T-cell (primary cell): ENCODE data around the gene BRAT1. TPM values are rescaled to one million over a fixed set of nuclear protein-coding genes. Genes with fewer than 3 reads are reported as not detected.
A peak's percentile ranks its signal among the peaks of the same experiment; 100 is the strongest.

Source experiments
- ATAC-seq, 4 experiments: fragments of 200-7000 bp in 3 of 4; fragments of 150-1000 bp in 1 of 4; cut with Tn5 transposase; replicated peaks in 1 of 4; 1 replicate in 3 of 4; 2 replicates in 1 of 4; pipeline ENCODE4 v1.10.0; 2021; ENCODE audit warnings: moderate library complexity in 3 of 4, mild to moderate bottlenecking in 2 of 4, moderate number of reproducible peaks in 1 of 4
- CTCF ChIA-PET, 2 donors: fragments of 300-600 bp; sonication (Branson Sonifier 250); formaldehyde crosslinking; loops; one replicate each; lab custom pipeline; 2022; ENCODE audit warnings: antibody characterized with exemption in 2 of 2; lab: Charles Lee
- POLR2A ChIA-PET, 2 donors: fragments of 300-600 bp; sonication (Branson Sonifier 250); formaldehyde crosslinking; loops; one replicate each; lab custom pipeline; 2022; ENCODE audit warnings: antibody characterized with exemption in 2 of 2; lab: Charles Lee
- DNase-seq, 35 experiments: peaks; one replicate each; pipeline versions ENCODE4 v3.0.0 to v3.0.0-alpha.2; 2013 to 2023
- H3K27ac ChIP-seq: one replicate; pipeline ENCODE4 v1.5.1; 2013; ENCODE audit warnings: low read length
- H3K27me3 ChIP-seq, 2 experiments: replicated peaks in 1 of 2; 1 replicate in 1 of 2; 2 replicates in 1 of 2; pipeline versions ENCODE4 v1.6.1 to v1.7.0; 2013; ENCODE audit warnings: low read length in 1 of 2, mixed read lengths in 1 of 2; ENCODE audit not compliant: control insufficient read depth in 2 of 2, insufficient read depth in 2 of 2; ENCODE audit errors: extremely low read depth in 1 of 2
- H3K36me3 ChIP-seq, 2 donors: 1 replicate in 1 of 2; 2 replicates in 1 of 2; pipeline versions ENCODE4 v1.6.1 to v1.7.0; 2013; ENCODE audit warnings: low read length in 1 of 2; ENCODE audit not compliant: control insufficient read depth in 2 of 2, insufficient read depth in 1 of 2; ENCODE audit errors: extremely low read depth in 1 of 2
- H3K4me1 ChIP-seq, 2 experiments: 1 replicate in 1 of 2; 2 replicates in 1 of 2; pipeline versions ENCODE4 v1.6.1 to v1.7.0; 2013; ENCODE audit warnings: low read length in 2 of 2, mixed read lengths in 1 of 2; ENCODE audit not compliant: insufficient read depth in 2 of 2, control insufficient read depth in 1 of 2; ENCODE audit errors: extremely low read depth in 1 of 2
- H3K4me3 ChIP-seq, 2 donors: 1 replicate in 1 of 2; 2 replicates in 1 of 2; pipeline versions ENCODE4 v1.5.1 to v1.7.0; 2013; ENCODE audit warnings: mild to moderate bottlenecking in 2 of 2, low read length in 1 of 2, moderate library complexity in 1 of 2; ENCODE audit not compliant: control insufficient read depth in 1 of 2; ENCODE audit errors: extremely low read depth in 1 of 2
- H3K9me3 ChIP-seq: 2 replicates; pipeline ENCODE4 v1.7.0; 2013
- H3K27ac Mint-ChIP-seq, 2 donors: one replicate each; pipeline ENCODE4 v1.8.0; 2020 to 2021; ENCODE audit warnings: mild to moderate bottlenecking in 2 of 2, mixed read lengths in 2 of 2
- H3K27me3 Mint-ChIP-seq, 2 donors: one replicate each; pipeline ENCODE4 v1.8.0; 2021 to 2022; ENCODE audit warnings: mixed read lengths in 2 of 2
- H3K36me3 Mint-ChIP-seq: one replicate; pipeline ENCODE4 v1.8.0; 2021; ENCODE audit warnings: mixed read lengths
- H3K4me1 Mint-ChIP-seq, 3 donors: one replicate each; pipeline ENCODE4 v1.8.0; 2020 to 2022; ENCODE audit warnings: mixed read lengths in 3 of 3, mild to moderate bottlenecking in 1 of 3
- H3K4me3 Mint-ChIP-seq, 3 donors: one replicate each; pipeline ENCODE4 v1.8.0; 2020 to 2022; ENCODE audit warnings: mild to moderate bottlenecking in 3 of 3, mixed read lengths in 3 of 3, moderate library complexity in 3 of 3
- H3K9me3 Mint-ChIP-seq, 3 donors: one replicate each; pipeline ENCODE4 v1.8.0; 2020 to 2022; ENCODE audit warnings: mixed read lengths in 3 of 3
- WGBS: methylation state at CpG from one replicate; pipeline ENCODE4 v1.1.5; 2013; ENCODE audit warnings: missing lambda C conversion rate; ENCODE audit not compliant: insufficient coverage; 5-methylcytosine and 5-hydroxymethylcytosine counted together
- total RNA-seq, 35 experiments: library from RNA in 6 of 35; stranded (reverse) in 6 of 35; fragments of 120-200 nt in 1 of 35; gene quantifications; one replicate each; pipeline versions ENCODE4 v1.2.1 to v1.2.4 and lab custom pipeline; 2013 to 2026

BRAT1 gene
- total RNA-seq, 5 donors from 2014 or later (not counting 1 experiment from before 2014, with no cell fraction given): 23.6 to 46.2 (median 43.1) TPM

GRCh38 chr7:2521952-2522591 lies 33.3 kb downstream of the BRAT1 start:
- peak overlapping the region; percentile 94 to 99 (median 97) for H3K4me3 Mint-ChIP-seq
- DNase-seq: peak in 34 of 35 experiments; percentile 35 to 87 (median 66)
- H3K9me3 Mint-ChIP-seq: no peaks in the 10 kb centered on the region
- peaks cover 16% of the 10 kb centered on the region for H3K36me3 Mint-ChIP-seq
- H3K27me3 Mint-ChIP-seq: no peaks in the 10 kb centered on the region
- H3K4me3 ChIP-seq: peak overlapping the region; percentile 83 to 98
- peaks cover 39 to 56% (median 49%) of the 10 kb centered on the region in 3 donors for H3K4me1 Mint-ChIP-seq
- H3K27ac ChIP-seq: peak overlapping the region; percentile 76
- WGBS: 2% methylated on average over 11 of the region's 17 CpGs
- H3K27me3 ChIP-seq: no peaks in the 10 kb centered on the region
- H3K36me3 ChIP-seq: peaks cover 8 to 36% of the 10 kb centered on the region in 2 donors
- POLR2A ChIA-PET: interaction anchor here in 1 of 2 donors (1.5 kb wide), 1 partner anchor 14 kb away, joined by 4 read pairs; no protein-coding TSS in a partner anchor
- ATAC-seq: peak; percentile 22 to 40 (median 27)
- no peaks in the 10 kb centered on the region for H3K9me3 ChIP-seq
- H3K27ac Mint-ChIP-seq: peak overlapping the region; percentile 91 to 94
- CTCF ChIA-PET: no interaction called here
- H3K4me1 ChIP-seq: peaks cover 21 to 77% of the 10 kb centered on the region in 2 experiments

- Mint-ChIP-seq H3K27ac (peak overlapping the region; percentile 91 to 94), H3K4me1 (peaks cover 33 to 49% (median 45%) of the 10 kb centered on the region in 3 donors), H3K27me3 (no peaks in the 10 kb centered on the region), H3K9me3 (no peaks in the 10 kb centered on the region), H3K36me3 (peaks cover 16% of the 10 kb centered on the region), H3K4me3 (peak overlapping the region; percentile 94 to 99 (median 97))
- peaks cover 5 to 29% of the 10 kb centered on the region in 2 donors for H3K36me3 ChIP-seq
- ATAC-seq: no peak
- CTCF ChIA-PET: no interaction called here
- no peaks in the 10 kb centered on the region for H3K27me3 ChIP-seq
- H3K9me3 ChIP-seq: no peaks in the 10 kb centered on the region
- peaks cover 18 to 70% of the 10 kb centered on the region in 2 experiments for H3K4me1 ChIP-seq
- peak in 1 of 35 experiments; percentile 28 for DNase-seq
- peak overlapping the region; percentile 76 for H3K27ac ChIP-seq
- peak overlapping the region; percentile 83 to 98 for H3K4me3 ChIP-seq
- POLR2A ChIA-PET: interaction anchor here in 1 of 2 donors (1.5 kb wide), 1 partner anchor 13 kb away, joined by 4 read pairs; no protein-coding TSS in a partner anchor
- 2% methylated on average over 14 of the region's 21 CpGs for WGBS
Measured at GRCh38 chr7:2521341-2521745, 34.0 kb downstream of the BRAT1 start.

- no peak for ATAC-seq
- H3K36me3 Mint-ChIP-seq: peaks cover 15% of the 10 kb centered on the region
- no peaks in the 10 kb centered on the region for H3K9me3 Mint-ChIP-seq
- Histone ChIP-seq H3K4me3 (peak overlapping the region; percentile 83 to 98), H3K4me1 (peaks cover 18 to 65% of the 10 kb centered on the region in 2 experiments), H3K9me3 (no peaks in the 10 kb centered on the region), H3K36me3 (peaks cover 5 to 23% of the 10 kb centered on the region in 2 donors), H3K27me3 (no peaks in the 10 kb centered on the region), H3K27ac (peak overlapping the region; percentile 76)
- no peak for DNase-seq
- H3K4me3 Mint-ChIP-seq: peak overlapping the region; percentile 94 to 99 (median 97)
- H3K4me1 Mint-ChIP-seq: peaks cover 28 to 44% (median 40%) of the 10 kb centered on the region in 3 donors
- H3K27ac Mint-ChIP-seq: peak overlapping the region; percentile 90 to 91
- ChIA-PET POLR2A (no interaction called here), CTCF (interaction anchor here in 1 of 2 donors (0.7 kb wide), 1 partner anchor 10 kb away, joined by 7 read pairs; no protein-coding TSS in a partner anchor)
- WGBS: 2% methylated on average over 5 of the region's 12 CpGs
- H3K27me3 Mint-ChIP-seq: no peaks in the 10 kb centered on the region
Measured at GRCh38 chr7:2520761-2521290, 34.5 kb downstream of the BRAT1 start.

- peak overlapping the region; percentile 83 to 98 for H3K4me3 ChIP-seq
- peak overlapping the region; percentile 94 to 99 (median 97) for H3K4me3 Mint-ChIP-seq
Measured at GRCh38 chr7:2520131-2520760, 35.1 kb downstream of the BRAT1 start.

GRCh38 chr7:2519119-2519930 lies 36.0 kb downstream of the BRAT1 start, which contains the start of gene LFNG:
Gene LFNG (plus strand): TSS chr7:2519774. CDS start chr7:2519862, 88 bp downstream.
- H3K4me3 Mint-ChIP-seq: peak within 1 kb of the TSS; percentile 94 to 99 (median 97)
- H3K4me1 Mint-ChIP-seq: peaks cover 24 to 38% (median 36%) of the 10 kb centered on the region in 3 donors
- H3K4me3 ChIP-seq: peak within 1 kb of the TSS; percentile 83 to 98
- peaks cover 12 to 50% of the 10 kb centered on the region in 2 experiments for H3K4me1 ChIP-seq
- POLR2A ChIA-PET: no interaction called here
- CTCF ChIA-PET: interaction anchor here in 1 of 2 donors (0.6 kb wide), 1 partner anchor 56 kb away, joined by 5 read pairs; no protein-coding TSS in a partner anchor
- peak within 1 kb of the TSS; percentile 76 for H3K27ac ChIP-seq
- peak; percentile 45 to 93 (median 68) for DNase-seq
- ATAC-seq: peak; percentile 78 to 80 (median 80)
- peaks cover 13% of the 10 kb centered on the region for H3K36me3 Mint-ChIP-seq
- peak within 1 kb of the TSS; percentile 90 to 91 for H3K27ac Mint-ChIP-seq
- no peaks in the 10 kb centered on the region for H3K9me3 ChIP-seq
- no peaks in the 10 kb centered on the region for H3K27me3 ChIP-seq
- H3K27me3 Mint-ChIP-seq: no peaks in the 10 kb centered on the region
- WGBS: under 1% methylated on average over 94 of the region's 95 CpGs
- peaks cover 0 to 8% of the 10 kb centered on the region in 2 donors for H3K36me3 ChIP-seq
- H3K9me3 Mint-ChIP-seq: no peaks in the 10 kb centered on the region

More at GRCh38 chr7:2520131-2520760, 35.1 kb downstream of the BRAT1 start:
- Histone ChIP-seq H3K36me3 (peaks cover 2 to 18% of the 10 kb centered on the region in 2 donors), H3K27me3 (no peaks in the 10 kb centered on the region), H3K4me1 (peaks cover 16 to 59% of the 10 kb centered on the region in 2 experiments), H3K9me3 (no peaks in the 10 kb centered on the region), H3K27ac (peak overlapping the region; percentile 76)
- H3K27ac Mint-ChIP-seq: peak overlapping the region; percentile 90 to 91
- peaks cover 26 to 40% (median 38%) of the 10 kb centered on the region in 3 donors for H3K4me1 Mint-ChIP-seq
- DNase-seq (peak in 3 of 35 experiments; percentile 32 to 39 (median 35)), ATAC-seq (no peak)
- ChIA-PET CTCF (interaction anchor here (0.6 to 0.7 kb wide), 3 partner anchors 10 to 57 kb away, joined by 3 to 7 read pairs (median 5); no protein-coding TSS in a partner anchor), POLR2A (no interaction called here)
- no peaks in the 10 kb centered on the region for H3K27me3 Mint-ChIP-seq
- whole genome bisulfite sequencing: under 1% methylated on average over 33 of the region's 37 CpGs
- H3K9me3 Mint-ChIP-seq: no peaks in the 10 kb centered on the region
- H3K36me3 Mint-ChIP-seq: peaks cover 13% of the 10 kb centered on the region
